Fibroblast of mammary gland (primary cell): ENCODE measurements around the gene KRTAP10-1.
"Not testable (repeated sequence)": the region's sequence is repeated elsewhere in the genome, so short reads cannot be mapped to it uniquely, and the experiment has no call there.

Experiments
- DNase-seq: peaks from one replicate; pipeline ENCODE4 v3.0.0-alpha.2; 2010; ENCODE audit warnings: low read depth
- H3K4me3 ChIP-seq: 2 replicates; pipeline ENCODE4 v1.5.1; 2011; ENCODE audit warnings: low read depth, mild to moderate bottlenecking, low read length, moderate library complexity; ENCODE audit not compliant: control insufficient read depth
- CTCF ChIP-seq: conservative IDR thresholded peaks from 2 replicates; pipeline ENCODE4 v1.5.1; 2011; ENCODE audit warnings: low read depth, low read length, inconsistent platforms; ENCODE audit not compliant: control insufficient read depth, insufficient read depth

The KRTAP10-1 gene

GRCh38 chr21:44552136-44552535 is 12.1 kb upstream of the KRTAP10-1 start:
- TF ChIP-seq CTCF = no peak
- H3K4me3 ChIP-seq = no peak overlapping the region
- no peak for DNase-seq

- no peak for DNase-seq
- H3K4me3 ChIP-seq = no peak within 1 kb of the TSS
- no peak for TF ChIP-seq CTCF
Observed at GRCh38 chr21:44551340-44551961, 11.5 kb upstream of the KRTAP10-1 start, which contains the start of gene KRTAP10-2. KRTAP10-2 (minus strand) TSS chr21:44551505; CDS start chr21:44551458, 47 bp downstream.

GRCh38 chr21:44550807-44551206 is 10.8 kb upstream of the KRTAP10-1 start:
- TF ChIP-seq CTCF = no peak
- no peak for DNase-seq
- no peak overlapping the region for H3K4me3 ChIP-seq

GRCh38 chr21:44550285-44550684 is 10.3 kb upstream of the KRTAP10-1 start:
- not testable (repeated sequence) for H3K4me3 ChIP-seq, DNase-seq

- DNase-seq = no peak
- TF ChIP-seq CTCF = no peak
- H3K4me3 ChIP-seq = no peak overlapping the region
Observed at GRCh38 chr21:44549525-44550211, 9.7 kb upstream of the KRTAP10-1 start.

GRCh38 chr21:44548922-44549321 is 8.9 kb upstream of the KRTAP10-1 start:
- H3K4me3 ChIP-seq = no peak overlapping the region
- DNase-seq = no peak
- no peak for TF ChIP-seq CTCF

- H3K4me3 ChIP-seq = no peak overlapping the region
- no peak for DNase-seq
Observed at GRCh38 chr21:44548381-44548780, 8.4 kb upstream of the KRTAP10-1 start.

More at GRCh38 chr21:44548381-44548780, 8.4 kb upstream of the KRTAP10-1 start:
- TF ChIP-seq CTCF = no peak
